PFSK-1 (cell line): ENCODE results near the gene DNAH11.

Source experiments
- FOXP2 ChIP-seq: optimal IDR thresholded peaks from 2 replicates; pipeline ENCODE3; 2011; ENCODE audit warnings: borderline replicate concordance, control low read depth, inconsistent platforms; ENCODE audit not compliant: insufficient read depth; ENCODE audit errors: extremely low read length, extremely low read depth
- POLR2AphosphoS5 ChIP-seq: IDR thresholded peaks from 2 replicates; pipeline ENCODE4 v1.6.1; 2012; ENCODE audit warnings: low read depth, mild to moderate bottlenecking, control low read depth, low read length, moderate library complexity
- REST ChIP-seq, 2 experiments: IDR thresholded peaks; 2 replicates each; pipeline versions ENCODE4 v1.6.1 to v1.8.0; 2011 to 2012; ENCODE audit warnings: low read depth in 2 of 2, low read length in 2 of 2, control low read depth in 1 of 2, inconsistent platforms in 1 of 2, mild to moderate bottlenecking in 1 of 2, moderate library complexity in 1 of 2; ENCODE audit not compliant: insufficient read depth in 1 of 2
- SIN3A ChIP-seq: IDR thresholded peaks from 2 replicates; pipeline ENCODE4 v1.6.1; 2012; ENCODE audit warnings: mild to moderate bottlenecking, low read length, moderate library complexity, borderline replicate concordance; ENCODE audit not compliant: insufficient read depth
- TAF1 ChIP-seq: IDR thresholded peaks from 2 replicates; pipeline ENCODE4 v1.6.1; 2012; ENCODE audit warnings: low read length, control low read depth, borderline replicate concordance; ENCODE audit not compliant: insufficient read depth

DNAH11 gene

GRCh38 chr7:21641546-21641945, 98.7 kb downstream of the DNAH11 start:
- TF ChIP-seq SIN3A (no peak), FOXP2 (no peak), TAF1 (no peak), POLR2AphosphoS5 (no peak), REST (IDR thresholded peaks at IDR 0.05; ENCODE audit: insufficient read depth in 1 of 2, low read depth in 2 of 2, low read length in 2 of 2) (no peak)

- TF ChIP-seq POLR2AphosphoS5 (no peak), SIN3A (no peak), REST (IDR thresholded peaks at IDR 0.05; ENCODE audit: insufficient read depth in 1 of 2, low read depth in 2 of 2, low read length in 2 of 2) (no peak), TAF1 (no peak), FOXP2 (no peak)
Measured at GRCh38 chr7:21642422-21642821, 99.6 kb downstream of the DNAH11 start.

GRCh38 chr7:21651697-21652096, 108.9 kb downstream of the DNAH11 start:
- no peak for TF ChIP-seq TAF1
- TF ChIP-seq FOXP2 = no peak
- TF ChIP-seq SIN3A = no peak
- no peak for TF ChIP-seq REST (IDR thresholded peaks at IDR 0.05; ENCODE audit: insufficient read depth in 1 of 2, low read depth in 2 of 2, low read length in 2 of 2)
- TF ChIP-seq POLR2AphosphoS5 = no peak

GRCh38 chr7:21653623-21654022, 110.8 kb downstream of the DNAH11 start:
- TF ChIP-seq POLR2AphosphoS5 (no peak), FOXP2 (no peak), SIN3A (no peak)

GRCh38 chr7:21656081-21656480, 113.2 kb downstream of the DNAH11 start:
- TF ChIP-seq TAF1 = no peak
- no peak for TF ChIP-seq SIN3A
- no peak for TF ChIP-seq POLR2AphosphoS5
- no peak for TF ChIP-seq FOXP2
- no peak for TF ChIP-seq REST (IDR thresholded peaks at IDR 0.05; ENCODE audit: insufficient read depth in 1 of 2, low read depth in 2 of 2, low read length in 2 of 2)

GRCh38 chr7:21656796-21657195, 114.0 kb downstream of the DNAH11 start:
- no peak for TF ChIP-seq FOXP2
- TF ChIP-seq TAF1 = no peak
- no peak for TF ChIP-seq SIN3A
- TF ChIP-seq REST (IDR thresholded peaks at IDR 0.05; ENCODE audit: insufficient read depth in 1 of 2, low read depth in 2 of 2, low read length in 2 of 2) = no peak
- TF ChIP-seq POLR2AphosphoS5 = no peak
